IPS-11a (cell line): Measurements from ENCODE around the gene NADSYN1.

Experiments
- H3K4me3 ChIP-seq: one replicate; pipeline ENCODE4 v1.5.1; 2013; ENCODE audit warnings: low read depth, low read length, control low read depth

NADSYN1 gene

DNA sequence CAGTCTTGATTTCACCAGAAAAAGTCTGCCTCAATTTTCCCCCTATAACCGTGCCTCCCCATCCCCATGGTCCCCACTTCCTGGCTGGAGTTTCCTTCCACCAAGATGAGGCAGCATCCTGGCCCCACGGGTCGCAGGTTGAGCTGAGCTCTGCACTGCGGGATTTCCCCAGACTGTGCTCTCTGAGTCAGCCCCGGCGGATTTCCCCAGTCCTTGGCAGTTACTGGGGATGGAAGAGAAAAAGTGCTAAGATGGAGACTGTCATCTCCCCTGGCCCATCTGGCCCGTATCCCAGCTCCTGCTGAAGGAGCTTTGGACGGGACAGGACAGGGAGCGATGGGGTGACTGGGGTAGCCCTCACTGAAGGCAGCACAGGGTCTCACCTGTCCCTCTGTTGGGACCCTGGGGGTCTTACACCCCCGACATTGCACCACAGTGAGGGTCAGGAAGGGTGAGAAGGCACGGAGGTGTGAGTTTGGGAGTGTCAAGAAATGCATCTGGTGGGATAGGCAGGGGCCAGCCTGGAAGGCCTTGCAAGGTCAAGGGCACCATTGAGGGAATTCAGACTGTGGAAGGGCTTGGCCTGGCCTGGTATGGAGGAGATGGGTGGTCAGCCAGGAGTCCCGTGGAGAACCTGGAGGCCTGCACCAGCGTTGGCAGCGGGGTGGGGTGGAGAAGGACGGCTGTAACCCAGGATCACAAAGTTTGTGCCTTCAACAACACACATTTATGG is 36.5 kb downstream of the NADSYN1 start:
- H3K4me3 ChIP-seq, result no peak overlapping the region

DNA sequence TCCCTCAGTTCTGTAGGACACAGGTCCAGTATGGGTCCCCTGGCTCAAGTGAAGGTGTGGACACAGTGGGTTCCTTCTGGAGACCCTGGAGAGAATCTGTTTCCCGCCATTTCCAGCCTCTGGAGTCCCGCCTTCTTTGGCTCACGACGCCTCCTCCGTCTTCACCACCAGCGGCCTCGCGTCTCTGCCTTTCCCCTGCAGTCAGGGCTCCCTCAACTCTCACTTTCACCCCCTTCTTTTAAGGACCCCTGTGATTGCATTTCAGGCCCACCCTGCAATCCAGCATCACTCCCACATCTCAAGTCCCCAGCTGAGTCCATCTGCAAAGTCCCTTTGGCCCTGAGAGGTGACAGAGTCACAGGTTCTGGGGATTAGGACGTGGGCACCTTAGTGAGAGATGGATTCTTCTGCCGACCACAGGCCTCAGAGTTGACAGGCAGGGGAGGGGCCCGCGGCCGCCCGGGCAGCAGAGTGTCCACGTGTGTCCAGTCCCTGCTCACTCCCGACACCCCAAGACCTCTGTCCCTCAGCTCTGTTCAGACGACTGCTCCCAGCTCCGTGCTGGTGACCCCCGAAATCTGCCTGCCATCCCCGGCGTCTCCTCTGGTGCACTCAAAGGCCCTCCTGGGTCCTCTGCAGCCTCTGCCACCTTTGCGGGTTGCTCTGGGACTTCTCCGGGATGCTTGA is 37.2 kb downstream of the NADSYN1 start:
- no peak overlapping the region for H3K4me3 ChIP-seq

DNA sequence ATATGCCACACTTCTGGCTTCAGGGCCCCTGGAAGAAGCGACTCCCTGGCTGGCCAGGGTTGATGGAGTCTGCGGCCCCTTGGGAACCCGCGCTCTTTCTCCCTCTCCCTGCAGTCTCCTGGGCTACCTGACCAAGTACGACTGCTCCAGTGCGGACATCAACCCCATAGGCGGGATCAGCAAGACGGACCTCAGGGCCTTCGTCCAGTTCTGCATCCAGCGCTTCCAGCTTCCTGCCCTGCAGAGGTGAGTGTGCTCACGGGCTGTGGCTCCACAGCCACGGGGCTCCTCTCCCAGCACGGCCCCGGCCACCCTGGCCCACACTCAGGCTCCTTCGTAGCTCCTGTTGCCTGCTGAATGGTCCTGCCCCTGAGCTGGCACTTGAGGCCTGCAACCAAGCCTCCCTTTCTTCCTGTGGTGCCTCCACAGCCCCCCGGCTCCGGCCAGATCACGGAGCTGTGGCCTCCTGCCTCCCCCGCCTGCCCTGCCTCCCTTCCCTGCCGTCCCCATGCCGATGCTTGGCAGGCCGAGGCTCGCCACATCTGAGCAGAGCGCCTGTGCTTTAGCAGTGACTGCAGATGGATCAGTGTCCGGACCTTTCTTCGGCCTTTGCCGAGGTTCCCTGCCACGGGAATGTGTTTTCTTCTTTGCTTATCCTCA is 37.9 kb downstream of the NADSYN1 start:
- no peak overlapping the region for H3K4me3 ChIP-seq

DNA sequence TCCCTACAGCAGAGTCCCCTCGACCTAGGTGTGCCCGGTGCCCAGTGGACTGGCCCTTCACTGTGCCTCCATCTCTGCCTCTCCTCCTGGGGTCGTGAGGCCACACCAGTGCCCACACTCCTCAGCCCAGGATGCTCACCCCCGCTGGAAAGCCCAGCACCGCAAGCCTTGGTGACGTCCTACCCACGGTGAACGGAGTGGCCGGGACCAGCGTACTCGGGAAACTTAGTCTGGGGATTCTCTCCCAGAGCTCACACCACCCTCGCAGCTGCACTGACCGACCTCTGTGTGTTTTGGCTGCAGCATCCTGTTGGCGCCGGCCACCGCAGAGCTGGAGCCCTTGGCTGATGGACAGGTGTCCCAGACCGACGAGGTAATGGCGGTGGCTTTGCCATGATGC is 38.5 kb downstream of the NADSYN1 start:
- no peak overlapping the region for H3K4me3 ChIP-seq

DNA sequence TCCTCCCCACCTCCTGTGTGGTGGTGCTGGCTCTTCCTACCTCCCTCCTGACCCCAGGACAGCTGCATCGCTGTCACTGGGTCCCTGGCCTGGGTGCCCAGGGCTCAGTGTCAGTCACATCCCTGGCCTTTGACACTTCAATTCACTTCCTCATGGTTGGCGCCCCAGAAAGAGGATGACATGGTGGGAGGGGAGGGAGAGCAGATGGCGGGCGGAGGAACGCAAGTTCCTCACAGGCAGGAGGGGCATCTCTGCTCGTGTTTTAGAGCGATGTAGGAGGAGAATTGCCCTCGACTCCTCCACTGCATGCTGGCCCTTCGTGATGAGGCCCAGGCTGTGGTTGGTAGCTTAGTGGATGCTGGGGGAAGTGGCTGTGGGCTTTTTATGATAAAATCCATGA is 38.9 kb downstream of the NADSYN1 start:
- H3K4me3 ChIP-seq, result no peak overlapping the region

DNA sequence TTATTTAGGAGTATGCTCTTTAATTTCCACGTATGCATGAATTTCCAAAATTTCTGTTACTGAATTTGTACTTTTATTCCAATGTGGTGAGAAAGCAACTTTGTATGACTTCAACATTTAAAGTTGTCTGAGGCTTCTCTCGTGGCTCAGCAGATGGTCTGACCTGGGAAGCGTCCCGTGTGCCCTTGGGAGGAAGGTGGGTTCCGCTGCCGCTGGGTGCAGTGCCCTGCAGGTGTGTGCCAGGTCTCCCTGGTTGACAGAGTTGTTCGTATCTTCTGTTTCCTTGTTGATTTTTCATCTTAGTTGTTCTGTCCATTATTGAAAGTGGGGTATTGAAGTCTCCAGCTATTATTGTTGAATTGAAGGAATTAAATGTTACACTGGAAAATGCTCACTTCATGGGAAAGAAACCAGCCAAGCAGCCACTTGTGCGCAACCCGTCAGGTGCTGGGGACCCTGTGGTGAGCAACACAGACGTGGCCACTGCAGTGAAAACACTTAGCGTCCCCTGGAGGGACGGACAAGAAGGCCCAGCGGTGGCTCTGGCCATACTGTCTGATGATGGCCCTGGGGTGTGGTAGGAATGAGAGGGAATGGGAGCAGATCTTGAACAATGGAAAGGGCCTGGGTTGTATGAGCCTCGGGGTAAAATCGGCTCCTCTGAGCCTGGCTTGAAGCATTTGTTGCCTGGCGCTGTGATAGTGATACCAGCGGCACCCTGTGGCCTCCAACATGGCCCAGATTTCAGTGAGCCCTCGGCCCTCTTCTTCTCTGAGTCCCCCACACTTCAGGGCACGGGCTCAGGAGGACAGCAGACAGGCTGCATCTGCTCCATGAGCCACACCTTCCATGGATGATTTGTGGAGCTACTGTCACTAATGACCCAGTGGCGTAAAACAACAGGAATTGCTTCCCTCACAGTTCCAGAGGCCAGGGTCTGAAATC is 42.6 kb downstream of the NADSYN1 start:
- H3K4me3 ChIP-seq, result no peak overlapping the region

DNA sequence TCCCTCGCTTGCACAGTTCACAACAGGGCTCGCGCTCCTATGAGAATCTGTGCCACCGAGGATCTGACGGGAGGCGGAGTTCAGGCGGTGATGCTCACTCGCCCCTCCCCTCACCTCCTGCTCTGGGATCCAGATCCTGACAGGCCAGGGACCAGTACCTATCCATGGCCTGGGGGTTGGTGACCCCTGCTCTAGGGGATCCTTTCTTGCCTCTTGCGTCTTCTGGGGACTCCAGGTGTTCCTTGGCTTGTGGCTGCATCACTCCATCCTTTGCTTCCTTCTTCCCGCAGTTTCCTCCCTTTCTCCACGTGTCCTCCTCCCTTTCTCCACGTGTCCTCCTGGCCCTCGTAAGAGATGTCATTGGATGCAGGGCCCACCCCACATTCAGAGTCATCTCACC is 43.4 kb downstream of the NADSYN1 start:
- no peak overlapping the region for H3K4me3 ChIP-seq

DNA sequence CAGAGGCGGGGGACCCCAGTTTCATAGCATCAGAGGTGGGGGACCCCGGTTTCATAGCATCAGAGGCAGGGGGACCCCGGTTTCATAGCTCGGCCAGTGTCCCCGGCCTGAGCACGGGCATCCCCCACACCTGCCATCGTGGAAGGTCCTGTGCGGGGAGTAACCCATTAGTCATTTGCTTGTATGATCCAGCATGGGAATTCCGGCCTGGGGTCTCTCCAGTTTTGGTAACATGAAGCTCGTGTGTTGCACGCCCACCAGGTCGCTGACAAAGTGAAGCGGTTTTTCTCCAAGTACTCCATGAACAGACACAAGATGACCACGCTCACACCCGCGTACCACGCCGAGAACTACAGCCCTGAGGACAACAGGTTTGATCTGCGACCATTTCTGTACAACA is 45.1 kb downstream of the NADSYN1 start:
- no peak overlapping the region for H3K4me3 ChIP-seq

DNA sequence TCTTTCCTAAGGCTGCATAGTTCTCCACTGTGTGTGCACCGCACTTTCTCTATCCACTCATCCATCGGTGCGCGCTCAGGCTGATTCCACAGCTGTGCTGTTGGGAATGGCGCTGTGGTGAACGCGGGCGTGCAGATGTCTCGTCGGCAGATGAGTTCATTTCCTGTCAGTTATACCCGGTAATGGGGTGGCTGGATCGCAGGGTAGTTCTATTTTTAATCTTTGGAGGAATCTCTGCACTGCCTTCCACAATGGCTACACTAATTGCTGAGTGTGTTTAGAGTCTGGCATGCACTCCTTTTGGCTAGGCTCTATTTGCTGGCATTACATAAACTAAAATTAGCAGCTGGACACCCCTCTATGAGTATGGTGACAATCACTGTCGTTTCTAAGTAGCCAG is 46.1 kb downstream of the NADSYN1 start:
- no peak overlapping the region for H3K4me3 ChIP-seq

DNA sequence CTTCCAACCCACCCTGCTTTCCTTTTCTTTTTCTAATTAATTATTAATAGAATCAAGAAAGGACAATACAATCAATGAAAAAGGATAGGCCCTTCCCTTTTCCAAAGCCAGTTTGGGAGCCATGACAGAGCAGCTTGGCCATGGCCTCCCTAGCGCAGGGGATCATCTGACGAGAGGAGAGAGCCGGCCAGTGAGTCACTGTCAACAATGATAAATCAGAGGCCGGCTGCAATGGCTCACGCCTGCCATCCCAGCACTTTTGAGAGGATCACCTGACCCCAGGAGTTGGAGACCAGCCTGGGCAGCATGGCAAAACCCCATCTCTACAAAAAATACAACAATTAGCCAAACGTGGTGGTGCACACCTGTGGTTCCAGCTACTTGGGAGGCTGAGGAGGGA is 46.5 kb downstream of the NADSYN1 start:
- no peak overlapping the region for H3K4me3 ChIP-seq

DNA sequence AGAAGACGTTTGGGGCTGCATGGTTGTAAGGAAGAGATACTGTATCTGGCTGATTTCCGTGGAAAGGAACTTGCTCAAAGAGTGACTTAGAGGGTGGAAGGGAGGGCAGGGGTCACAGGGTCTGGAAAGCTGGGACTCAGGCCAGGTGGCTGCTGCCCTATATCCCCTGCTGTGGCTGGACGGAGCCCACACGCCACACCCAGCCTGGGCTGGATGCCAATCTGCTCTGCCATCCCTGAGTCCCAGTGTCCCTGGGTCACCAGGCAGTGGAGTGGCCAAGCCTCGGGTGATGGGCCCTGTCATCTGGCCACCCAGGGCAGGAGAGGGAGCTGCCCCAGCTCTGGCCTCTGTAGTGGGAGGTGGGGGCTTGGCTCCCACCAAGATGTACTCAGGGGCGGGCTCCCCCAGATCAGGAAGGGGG is 47.6 kb downstream of the NADSYN1 start:
- H3K4me3 ChIP-seq, result no peak overlapping the region

DNA sequence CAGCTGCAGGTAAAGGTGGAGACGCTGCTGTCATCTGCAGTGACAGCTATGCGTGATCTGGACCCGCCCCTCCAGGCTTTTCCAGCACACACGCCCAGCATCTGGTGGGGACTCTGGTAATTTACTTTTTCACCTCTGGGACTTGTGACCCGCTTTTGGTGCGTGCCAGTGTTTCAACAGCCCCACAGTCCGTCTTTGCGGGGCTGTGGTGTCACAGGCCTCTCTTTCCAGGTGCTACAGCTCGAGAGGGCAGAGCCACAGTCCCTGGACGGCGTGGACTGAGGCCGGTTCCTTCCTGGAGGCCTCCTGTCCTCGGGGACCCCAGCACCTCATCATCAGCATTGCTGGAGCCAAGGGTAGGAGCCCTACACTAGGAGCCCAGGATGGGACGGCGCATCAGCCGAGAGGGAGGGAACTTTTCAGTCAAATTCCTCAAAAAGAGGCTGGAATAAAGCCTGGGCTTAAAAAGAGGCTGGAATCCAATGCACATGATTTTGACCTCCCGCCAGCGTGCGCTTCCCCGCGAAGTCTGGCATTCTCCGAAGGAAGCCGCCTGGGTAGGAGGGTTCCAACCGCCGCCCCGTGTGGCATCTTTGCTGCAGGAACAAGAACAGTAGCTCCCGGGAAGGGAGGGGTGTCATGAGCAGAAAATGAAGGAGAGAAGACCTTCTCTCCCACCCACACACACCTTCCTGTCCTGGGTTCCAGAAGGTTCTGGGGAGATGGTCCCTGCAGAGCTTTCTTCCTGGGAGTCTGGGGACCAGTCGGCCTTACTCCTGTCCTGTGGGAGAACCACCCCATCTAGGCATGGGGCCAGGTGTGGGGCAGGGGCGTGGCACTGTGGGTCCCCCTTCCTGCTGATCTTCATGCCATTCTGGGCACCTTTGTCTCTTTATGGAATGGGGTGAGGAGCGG is 48.3 kb downstream of the NADSYN1 start:
- H3K4me3 ChIP-seq, result no peak overlapping the region

DNA sequence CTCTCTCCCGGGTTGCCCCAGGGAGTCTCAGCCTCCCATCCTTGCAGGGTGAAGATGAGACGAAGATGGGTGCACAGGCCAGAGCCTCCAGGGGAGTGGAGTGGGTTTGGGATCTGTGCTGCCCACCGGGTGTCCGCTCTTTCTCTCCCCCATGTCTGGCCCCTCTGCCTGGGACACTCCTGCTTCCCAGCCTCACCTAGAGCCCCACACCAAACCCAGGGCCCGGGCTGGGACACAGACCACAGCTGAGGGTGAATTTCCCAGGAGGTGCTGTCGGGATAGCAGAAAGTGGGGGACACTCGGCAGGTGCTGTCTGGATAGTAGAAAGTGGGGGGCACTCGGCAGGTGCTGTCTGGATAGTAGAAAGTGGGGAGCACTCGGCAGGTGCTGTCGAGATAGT is 49.0 kb downstream of the NADSYN1 start:
- no peak overlapping the region for H3K4me3 ChIP-seq

DNA sequence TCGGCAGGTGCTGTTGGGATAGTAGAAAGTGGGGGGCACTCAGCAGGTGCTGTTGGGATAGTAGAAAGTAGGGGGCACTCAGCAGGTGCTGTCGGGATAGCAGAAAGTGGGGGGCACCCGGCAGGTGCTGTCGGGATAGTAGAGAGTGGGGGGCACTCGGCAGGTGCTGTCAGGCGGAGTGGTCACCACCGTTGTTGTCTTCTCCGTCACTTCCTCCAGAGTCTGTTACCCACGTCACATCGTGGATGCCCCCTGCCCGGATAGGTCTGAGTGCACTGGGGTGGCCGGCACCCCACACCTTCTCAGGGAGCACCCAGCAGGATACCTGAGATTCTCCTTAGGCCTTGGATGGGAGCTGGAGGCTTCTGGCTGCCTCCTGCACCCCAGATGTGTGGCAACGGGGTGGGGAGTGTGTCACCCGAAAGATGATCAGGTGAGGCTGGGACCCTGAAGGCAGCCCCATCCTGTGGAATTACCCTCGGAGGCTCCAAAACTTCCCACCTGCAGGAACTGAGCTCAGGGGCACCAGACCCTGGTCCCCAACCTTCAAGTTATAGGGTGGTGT is 50.0 kb downstream of the NADSYN1 start:
- no peak overlapping the region for H3K4me3 ChIP-seq

DNA sequence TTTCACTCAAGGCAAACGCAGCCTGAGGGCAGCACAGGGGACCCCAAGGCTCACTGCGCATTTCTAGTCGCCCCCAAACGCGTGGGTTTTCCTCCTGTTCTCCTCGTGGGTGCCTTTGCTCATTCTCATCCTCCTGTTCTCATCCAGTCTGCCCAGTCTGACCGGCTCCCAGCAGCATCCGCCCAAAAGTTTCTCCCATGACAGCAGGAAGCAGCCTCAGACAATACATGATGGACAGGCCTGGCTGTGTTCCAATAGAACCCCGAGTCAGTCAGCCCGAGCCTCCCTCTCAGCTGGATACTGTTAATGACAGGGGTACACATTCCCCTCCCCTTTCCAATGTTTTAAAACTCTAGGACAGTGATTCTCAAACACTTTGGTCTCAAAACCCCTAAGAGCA is 51.5 kb downstream of the NADSYN1 start:
- H3K4me3 ChIP-seq, result no peak overlapping the region

DNA sequence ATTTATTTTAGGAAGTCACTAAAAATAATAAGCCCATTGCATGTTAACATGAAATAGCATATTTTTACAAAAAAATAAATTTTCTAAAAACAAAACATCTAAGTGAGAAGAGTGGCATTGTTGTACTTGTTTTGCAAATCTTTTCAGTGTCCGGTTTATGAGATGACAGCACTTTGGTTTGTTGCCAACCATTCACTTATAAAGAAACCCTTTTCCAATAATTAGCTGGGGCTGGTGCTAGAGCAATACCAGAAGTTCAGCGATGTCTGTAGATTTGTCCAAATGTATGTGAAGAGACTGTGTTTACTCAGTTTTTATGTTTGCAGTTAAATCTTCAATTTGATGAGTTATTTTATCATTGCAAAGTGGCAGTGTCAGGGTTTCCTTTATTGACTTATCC is 52.0 kb downstream of the NADSYN1 start:
- H3K4me3 ChIP-seq, result no peak overlapping the region

DNA sequence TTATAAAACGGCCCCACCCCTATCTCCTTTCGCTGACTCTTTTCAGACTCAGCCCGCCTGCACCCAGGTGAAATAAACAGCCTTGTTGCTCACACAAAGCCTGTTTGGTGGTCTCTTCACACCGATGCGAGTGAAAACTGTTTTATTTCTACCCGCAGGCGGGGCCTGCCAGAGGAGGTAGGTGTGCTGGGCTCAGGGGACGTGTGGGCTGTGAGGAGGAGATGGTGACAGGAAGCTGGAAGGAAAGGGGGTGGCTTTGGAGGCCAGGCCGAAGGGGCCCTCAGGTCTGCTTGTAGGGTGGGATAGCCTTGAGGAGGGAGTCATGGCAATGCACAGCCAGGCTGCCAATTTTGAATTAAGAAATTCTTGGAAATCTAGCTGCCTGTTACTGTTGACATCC is 52.8 kb downstream of the NADSYN1 start:
- no peak overlapping the region for H3K4me3 ChIP-seq

DNA sequence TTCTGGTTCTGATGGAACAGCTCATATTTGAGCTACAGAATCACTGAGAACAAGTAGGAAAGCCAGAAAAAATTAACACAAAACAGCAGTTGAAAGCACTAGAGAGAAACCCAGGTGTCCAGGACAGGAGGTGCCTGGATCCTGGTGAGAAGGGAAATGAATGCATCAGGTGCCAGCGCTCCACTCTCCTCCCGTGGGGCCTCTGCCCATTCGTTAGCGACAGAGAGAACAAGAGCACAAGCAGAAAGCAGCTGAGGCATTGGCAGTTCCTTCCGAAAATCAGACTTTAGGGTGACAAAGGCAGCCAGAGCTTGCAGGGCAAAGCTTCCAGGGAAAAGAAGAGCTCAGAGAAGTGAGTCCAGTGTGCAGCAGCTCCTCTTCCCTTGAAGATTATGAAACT is 54.1 kb downstream of the NADSYN1 start:
- H3K4me3 ChIP-seq, result no peak overlapping the region

DNA sequence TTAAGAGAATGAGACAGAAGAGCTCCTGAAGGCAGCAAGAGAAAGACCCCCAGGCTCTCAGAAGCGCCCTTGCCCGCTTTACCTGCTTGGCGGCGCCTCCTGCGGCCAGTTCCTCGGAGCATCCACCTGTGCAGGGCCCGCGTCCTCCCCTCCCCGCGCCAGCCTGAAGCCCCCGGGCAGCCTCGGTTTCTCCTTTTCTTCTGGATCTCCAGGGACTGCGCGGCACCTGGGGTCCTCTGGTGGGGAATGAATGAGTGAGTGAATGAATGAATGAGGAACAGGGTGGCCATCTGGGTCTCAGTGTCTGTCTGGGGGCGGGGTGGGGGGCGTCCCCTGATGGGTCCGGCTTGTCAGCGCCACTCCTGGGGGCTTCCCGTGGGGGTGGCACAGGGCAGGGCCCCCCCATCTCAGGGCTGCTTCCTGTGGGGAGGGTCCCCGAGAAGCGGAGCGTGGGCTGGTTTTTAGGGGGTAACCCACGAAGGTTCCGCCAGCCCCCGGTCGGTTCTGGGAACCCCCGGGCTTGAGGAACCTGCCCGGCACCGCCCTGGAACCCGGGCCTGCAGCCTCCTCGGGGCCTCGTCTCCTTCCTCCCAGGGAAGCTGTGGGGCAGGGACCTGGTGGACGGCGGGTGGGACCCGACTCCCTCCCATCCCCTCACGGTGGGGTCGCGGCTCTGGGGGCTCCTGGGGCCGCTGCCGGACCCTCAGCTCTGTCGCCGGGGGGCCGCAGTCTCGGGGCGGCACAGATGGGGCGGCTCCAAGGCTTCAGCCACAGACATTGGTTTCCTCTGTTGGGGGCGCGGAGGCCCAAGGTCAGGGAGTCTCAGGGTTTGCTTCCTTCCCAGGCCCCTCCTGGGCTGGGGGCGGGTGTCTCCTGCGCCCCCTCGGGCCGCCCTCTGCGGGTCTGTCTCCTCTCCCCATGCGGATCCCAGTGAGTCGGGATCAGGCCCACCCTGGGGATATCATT is 65.8 kb downstream of the NADSYN1 start:
- no peak overlapping the region for H3K4me3 ChIP-seq
